Activated CD4-positive, alpha-beta T cell treated with anti-CD3 and anti-CD28 coated beads, Interleukin-2, amount 10 ng/mL, durations not matched to agents 24 days and 14 days (primary cell): Measurements from ENCODE around the gene C2orf66. TPM values are rescaled to one million over a fixed set of nuclear protein-coding genes. Genes with fewer than 3 reads are reported as not detected.

Experiments
- DNase-seq: peaks from one replicate; pipeline ENCODE4 v3.0.0; 2022
- H3K27ac Mint-ChIP-seq: one replicate; pipeline ENCODE4 v1.8.0; 2022; ENCODE audit warnings: mild to moderate bottlenecking, mixed read lengths
- H3K27me3 Mint-ChIP-seq: one replicate; pipeline ENCODE4 v1.8.0; 2022; ENCODE audit warnings: mixed read lengths
- H3K36me3 Mint-ChIP-seq: one replicate; pipeline ENCODE4 v1.8.0; 2022; ENCODE audit warnings: low read depth, mild to moderate bottlenecking, mixed read lengths
- H3K4me1 Mint-ChIP-seq: one replicate; pipeline ENCODE4 v1.8.0; 2021; ENCODE audit warnings: mixed read lengths
- H3K4me3 Mint-ChIP-seq: one replicate; pipeline ENCODE4 v1.8.0; 2022; ENCODE audit warnings: mild to moderate bottlenecking, moderate library complexity, mixed read lengths
- H3K9me3 Mint-ChIP-seq: one replicate; pipeline ENCODE4 v1.8.0; 2021; ENCODE audit warnings: mixed read lengths
- intact Hi-C: fragments of 100-400 bp; cut with micrococcal nuclease; formaldehyde crosslinking; loops from one replicate; pipeline ENCODE4 v1.15.1; 2023
- total RNA-seq: library from RNA; stranded (reverse); gene quantifications from 2 replicates; pipeline ENCODE4 v1.2.3, GENCODE V29; 2022

C2orf66 gene
- total RNA-seq = 0.17 and 0.33 TPM in 2 replicates

DNA sequence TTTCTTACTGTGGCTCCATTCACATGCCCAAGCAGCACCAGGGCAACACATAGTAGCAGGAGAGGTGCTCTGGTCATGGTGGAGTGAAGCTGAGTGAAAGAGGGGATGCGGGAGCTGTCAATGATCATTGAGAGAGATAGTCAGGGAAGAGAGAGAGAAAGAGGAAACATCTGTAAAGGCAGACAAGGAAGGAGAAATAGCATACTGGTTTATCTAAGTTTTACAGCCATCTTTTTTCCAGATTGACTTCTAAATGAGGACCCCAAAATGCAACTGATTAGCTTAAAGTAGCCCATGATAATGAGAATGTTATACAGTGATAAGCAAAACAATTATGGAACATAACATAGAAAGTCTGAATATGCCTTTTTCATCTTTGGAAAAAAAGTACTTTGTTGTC lies at the start of gene C2orf66:
C2orf66 (minus strand) TSS at position 96 of the 400 bp plus-strand sequence; CDS start at position 77, 19 bp downstream.
- intact Hi-C loops = no loop called here
- peaks cover 23% of the 10 kb centered on the region for H3K27me3 Mint-ChIP-seq
- DNase-seq = no peak
- H3K9me3 Mint-ChIP-seq = peaks cover 19% of the 10 kb centered on the region
- H3K36me3 Mint-ChIP-seq = no peaks in the 10 kb centered on the region
- H3K4me3 Mint-ChIP-seq = no peak within 1 kb of the TSS
- no peak within 1 kb of the TSS for H3K27ac Mint-ChIP-seq
- no peaks in the 10 kb centered on the region for H3K4me1 Mint-ChIP-seq

DNA sequence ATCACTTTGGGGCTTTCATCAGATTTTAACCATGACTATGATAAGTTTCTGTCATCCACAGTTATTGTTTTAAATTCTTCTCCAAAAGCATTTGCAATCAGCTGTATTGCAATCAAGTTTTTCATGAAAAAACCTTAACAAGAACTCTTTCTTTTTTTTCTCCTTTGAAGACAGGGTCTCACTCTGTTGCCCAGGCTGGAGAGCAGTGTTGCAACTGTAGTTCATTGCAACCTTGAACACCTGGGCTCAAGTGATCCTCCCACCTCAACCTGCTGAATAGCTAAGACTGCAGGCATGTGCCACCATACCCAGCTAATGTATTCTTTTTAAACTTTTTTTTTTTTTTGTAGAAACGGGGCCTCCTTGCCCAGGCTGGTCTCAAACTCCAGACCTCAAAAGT lies 45.5 kb upstream of the C2orf66 start:
- Mint-ChIP-seq H3K4me1 (peaks cover 14% of the 10 kb centered on the region), H3K36me3 (peaks cover 48% of the 10 kb centered on the region), H3K27me3 (no peaks in the 10 kb centered on the region), H3K9me3 (peaks cover 4% of the 10 kb centered on the region), H3K4me3 (no peak overlapping the region), H3K27ac (no peak overlapping the region)
- no peak for DNase-seq
- intact Hi-C loops = no loop called here

GRCh38 chr2:196853301-196854087 lies 44.3 kb upstream of the C2orf66 start:
- peaks cover 15% of the 10 kb centered on the region for H3K4me1 Mint-ChIP-seq
- peaks cover 3% of the 10 kb centered on the region for H3K9me3 Mint-ChIP-seq
- no peak overlapping the region for H3K4me3 Mint-ChIP-seq
- no peak for DNase-seq
- H3K27me3 Mint-ChIP-seq = no peaks in the 10 kb centered on the region
- H3K36me3 Mint-ChIP-seq = peaks cover 37% of the 10 kb centered on the region
- peak overlapping the region; percentile 55 for H3K27ac Mint-ChIP-seq
- intact Hi-C loops = no loop called here

GRCh38 chr2:196851088-196851487 lies 41.9 kb upstream of the C2orf66 start:
- peaks cover 28% of the 10 kb centered on the region for H3K4me1 Mint-ChIP-seq

GRCh38 chr2:196849895-196850294 lies 40.7 kb upstream of the C2orf66 start:
- H3K36me3 Mint-ChIP-seq = peaks cover 43% of the 10 kb centered on the region
- no peaks in the 10 kb centered on the region for H3K27me3 Mint-ChIP-seq
- DNase-seq = no peak
- intact Hi-C loops = no loop called here
- H3K4me1 Mint-ChIP-seq = peaks cover 32% of the 10 kb centered on the region
- no peaks in the 10 kb centered on the region for H3K9me3 Mint-ChIP-seq
- no peak overlapping the region for H3K4me3 Mint-ChIP-seq
- H3K27ac Mint-ChIP-seq = no peak overlapping the region

More at GRCh38 chr2:196851088-196851487, 41.9 kb upstream of the C2orf66 start:
- peak overlapping the region; percentile 54 for H3K27ac Mint-ChIP-seq
- no peak overlapping the region for H3K4me3 Mint-ChIP-seq
- intact Hi-C loops = no loop called here
- no peaks in the 10 kb centered on the region for H3K27me3 Mint-ChIP-seq
- H3K9me3 Mint-ChIP-seq = no peaks in the 10 kb centered on the region
- DNase-seq = no peak
- peaks cover 35% of the 10 kb centered on the region for H3K36me3 Mint-ChIP-seq

GRCh38 chr2:196846295-196846694 lies 37.1 kb upstream of the C2orf66 start:
- peaks cover 23% of the 10 kb centered on the region for H3K4me1 Mint-ChIP-seq
- DNase-seq = no peak
- H3K36me3 Mint-ChIP-seq = peaks cover 38% of the 10 kb centered on the region
- intact Hi-C loops = no loop called here
- no peak overlapping the region for H3K4me3 Mint-ChIP-seq
- H3K9me3 Mint-ChIP-seq = no peaks in the 10 kb centered on the region
- H3K27ac Mint-ChIP-seq = peak overlapping the region; percentile 47
- no peaks in the 10 kb centered on the region for H3K27me3 Mint-ChIP-seq

GRCh38 chr2:196845371-196845770 lies 36.2 kb upstream of the C2orf66 start:
- intact Hi-C loops = no loop called here
- Mint-ChIP-seq H3K4me3 (no peak overlapping the region), H3K9me3 (no peaks in the 10 kb centered on the region), H3K4me1 (peaks cover 18% of the 10 kb centered on the region), H3K36me3 (peaks cover 40% of the 10 kb centered on the region), H3K27me3 (no peaks in the 10 kb centered on the region), H3K27ac (peak overlapping the region; percentile 25)
- no peak for DNase-seq

- H3K9me3 Mint-ChIP-seq = no peaks in the 10 kb centered on the region
- H3K4me3 Mint-ChIP-seq = no peak overlapping the region
- peaks cover 39% of the 10 kb centered on the region for H3K36me3 Mint-ChIP-seq
- no peak overlapping the region for H3K27ac Mint-ChIP-seq
- DNase-seq = no peak
- intact Hi-C loops = loop anchor here (5.0 kb wide), 1 partner anchor 37 kb away; no protein-coding TSS in a partner anchor
- no peaks in the 10 kb centered on the region for H3K4me1 Mint-ChIP-seq
- H3K27me3 Mint-ChIP-seq = no peaks in the 10 kb centered on the region
Measured at GRCh38 chr2:196840171-196840570, 31.0 kb upstream of the C2orf66 start.

DNA sequence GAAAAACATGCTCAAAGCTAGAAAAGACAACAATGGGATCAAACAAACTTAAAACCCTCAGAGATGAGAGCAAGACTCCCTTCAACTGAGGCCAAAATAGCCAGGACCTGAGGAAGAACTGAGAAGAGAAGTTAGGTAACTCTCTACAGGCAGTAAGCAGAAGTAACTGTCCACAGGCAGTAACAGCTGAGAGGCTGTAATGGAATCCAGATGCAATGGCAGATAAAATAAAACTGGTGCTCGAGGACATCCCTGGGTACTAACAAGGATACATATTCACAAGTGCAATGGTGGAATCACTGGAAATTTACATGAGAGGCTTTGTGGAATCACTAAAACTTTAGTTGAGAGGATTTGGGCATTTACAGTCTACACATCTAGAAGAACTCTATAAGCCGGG lies 30.4 kb upstream of the C2orf66 start:
- H3K9me3 Mint-ChIP-seq = no peaks in the 10 kb centered on the region

DNA sequence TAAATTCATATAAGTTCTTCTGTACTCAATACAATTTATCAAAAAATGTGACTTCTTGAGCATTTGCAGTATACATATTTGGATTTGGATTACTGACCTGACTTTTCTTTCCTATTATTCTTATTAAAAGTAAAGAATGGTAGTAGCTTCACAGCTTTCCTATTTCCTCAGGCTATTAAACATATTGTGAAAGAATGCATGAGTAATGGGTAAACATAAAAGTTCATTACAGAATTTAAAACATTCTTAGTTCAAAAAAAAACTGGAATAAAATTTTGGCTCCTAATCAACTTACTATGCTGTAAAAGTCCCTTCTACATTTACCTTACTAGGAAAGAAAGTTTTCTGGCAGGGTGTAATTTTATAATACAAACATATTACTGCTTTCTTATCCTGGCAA lies 27.3 kb upstream of the C2orf66 start:
- Mint-ChIP-seq H3K4me1 (no peaks in the 10 kb centered on the region), H3K27ac (no peak overlapping the region), H3K9me3 (no peaks in the 10 kb centered on the region), H3K27me3 (no peaks in the 10 kb centered on the region), H3K36me3 (peaks cover 41% of the 10 kb centered on the region), H3K4me3 (no peak overlapping the region)
- DNase-seq = no peak
- intact Hi-C loops = no loop called here

More for the DNA sequence above, 30.4 kb upstream of the C2orf66 start:
- H3K36me3 Mint-ChIP-seq = peaks cover 40% of the 10 kb centered on the region
- no peak for DNase-seq
- no peaks in the 10 kb centered on the region for H3K4me1 Mint-ChIP-seq
- no peak overlapping the region for H3K27ac Mint-ChIP-seq
- intact Hi-C loops = no loop called here
- no peak overlapping the region for H3K4me3 Mint-ChIP-seq
- no peaks in the 10 kb centered on the region for H3K27me3 Mint-ChIP-seq

DNA sequence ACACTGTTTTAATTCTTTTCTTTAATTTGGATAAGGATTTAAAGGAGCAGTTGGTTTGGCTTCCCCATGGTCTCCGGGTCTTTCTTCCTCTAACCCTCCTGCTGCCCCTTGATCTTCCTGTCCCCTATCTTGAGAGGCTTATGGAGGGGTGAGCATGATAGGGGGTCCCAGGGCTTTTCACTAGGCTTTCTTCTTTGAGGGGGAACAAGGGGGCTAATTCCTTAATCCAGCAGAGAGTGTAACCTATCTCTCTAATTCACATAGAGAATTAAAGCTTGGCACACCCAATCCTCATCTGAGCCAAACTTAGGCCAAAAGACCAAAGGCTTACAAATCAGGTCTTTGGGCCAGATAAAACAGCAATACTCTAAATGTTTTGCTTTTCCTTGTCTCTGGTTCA lies 21.5 kb upstream of the C2orf66 start:
- H3K9me3 Mint-ChIP-seq = no peaks in the 10 kb centered on the region
- H3K36me3 Mint-ChIP-seq = peaks cover 20% of the 10 kb centered on the region
- H3K4me3 Mint-ChIP-seq = no peak overlapping the region
- H3K4me1 Mint-ChIP-seq = peaks cover 11% of the 10 kb centered on the region
- H3K27me3 Mint-ChIP-seq = no peaks in the 10 kb centered on the region
- DNase-seq = no peak
- no peak overlapping the region for H3K27ac Mint-ChIP-seq
- intact Hi-C loops = no loop called here

- no peak overlapping the region for H3K4me3 Mint-ChIP-seq
- no peaks in the 10 kb centered on the region for H3K9me3 Mint-ChIP-seq
- intact Hi-C loops = no loop called here
- no peaks in the 10 kb centered on the region for H3K27me3 Mint-ChIP-seq
- DNase-seq = no peak
- H3K27ac Mint-ChIP-seq = peak overlapping the region; percentile 15
- peaks cover 12% of the 10 kb centered on the region for H3K4me1 Mint-ChIP-seq
- peaks cover 25% of the 10 kb centered on the region for H3K36me3 Mint-ChIP-seq
Measured at GRCh38 chr2:196827356-196827755, 18.2 kb upstream of the C2orf66 start.

DNA sequence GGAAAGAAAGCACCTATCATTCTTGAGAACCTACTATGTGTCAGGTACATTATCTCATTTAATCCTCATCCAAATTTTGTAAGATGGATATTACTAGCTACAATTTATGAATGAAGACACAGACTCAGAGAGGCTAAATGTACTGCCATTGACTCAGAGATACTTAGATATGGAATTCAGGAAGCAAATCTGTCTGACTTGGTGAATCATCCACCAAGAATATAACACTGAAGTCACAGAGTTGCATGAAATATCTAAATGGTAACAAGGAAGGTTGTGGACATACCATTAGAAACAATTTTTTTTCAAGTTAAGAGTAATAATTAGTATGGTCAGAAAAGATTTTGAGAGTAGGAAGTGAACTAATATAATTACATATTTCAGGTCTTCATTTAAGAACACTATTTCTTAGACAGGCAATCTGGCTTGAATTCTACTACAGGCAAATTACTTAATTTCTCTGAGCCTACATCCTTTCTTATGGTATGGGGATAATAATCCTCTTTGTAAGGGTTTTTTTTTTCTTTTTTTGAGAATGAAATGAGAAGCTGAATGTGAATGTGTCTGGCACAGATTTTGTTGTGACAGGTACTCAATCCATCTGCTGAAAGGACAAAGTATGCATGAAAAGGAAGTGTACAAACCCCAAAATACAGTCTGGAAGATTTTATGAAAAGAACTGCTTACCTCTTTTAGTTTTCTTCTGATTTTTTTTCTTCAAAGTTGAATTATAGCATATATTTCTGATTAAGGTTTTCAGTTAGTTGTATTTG lies 14.8 kb upstream of the C2orf66 start:
- Mint-ChIP-seq H3K4me1 (peaks cover 12% of the 10 kb centered on the region), H3K27ac (no peak overlapping the region), H3K4me3 (no peak overlapping the region), H3K36me3 (peaks cover 25% of the 10 kb centered on the region), H3K9me3 (peaks cover 6% of the 10 kb centered on the region), H3K27me3 (no peaks in the 10 kb centered on the region)
- intact Hi-C loops = no loop called here
- DNase-seq = no peak

- intact Hi-C loops = no loop called here
- no peaks in the 10 kb centered on the region for H3K27me3 Mint-ChIP-seq
- H3K4me3 Mint-ChIP-seq = no peak overlapping the region
- no peak overlapping the region for H3K27ac Mint-ChIP-seq
- no peak for DNase-seq
- peaks cover 2% of the 10 kb centered on the region for H3K4me1 Mint-ChIP-seq
- peaks cover 22% of the 10 kb centered on the region for H3K36me3 Mint-ChIP-seq
- peaks cover 10% of the 10 kb centered on the region for H3K9me3 Mint-ChIP-seq
Measured at GRCh38 chr2:196821195-196821594, 12.0 kb upstream of the C2orf66 start.
